Stimulated activated CD8-positive, alpha-beta memory T cell treated with anti-CD3 and anti-CD28 coated beads, Interleukin-12 subunit alpha, Interleukin-12 subunit beta, amount 100 ng/mL, for 1 hour (primary cell): ENCODE measurements around the gene PAEP.

Experiments
- DNase-seq: peaks from one replicate; pipeline ENCODE4 v3.0.0-alpha.2; 2020; ENCODE audit warnings: low read depth

PAEP gene

GRCh38 chr9:135579889-135580660 lies 18.5 kb downstream of the PAEP start:
- DNase-seq = no peak

- no peak for DNase-seq
Measured at GRCh38 chr9:135580664-135581380, 19.3 kb downstream of the PAEP start.

GRCh38 chr9:135581636-135582426 lies 20.3 kb downstream of the PAEP start:
- DNase-seq = no peak

GRCh38 chr9:135582541-135582940 lies 21.0 kb downstream of the PAEP start:
- DNase-seq = no peak

- no peak for DNase-seq
Measured at GRCh38 chr9:135582966-135583687, 21.6 kb downstream of the PAEP start.

GRCh38 chr9:135583688-135584011 lies 22.1 kb downstream of the PAEP start:
- no peak for DNase-seq

- DNase-seq = no peak
Measured at GRCh38 chr9:135584371-135584770, 22.8 kb downstream of the PAEP start.

- no peak for DNase-seq
Measured at GRCh38 chr9:135584934-135585333, 23.4 kb downstream of the PAEP start.

GRCh38 chr9:135586601-135587109 lies 25.1 kb downstream of the PAEP start:
- DNase-seq = no peak

- DNase-seq = no peak
Measured at GRCh38 chr9:135587658-135588057, 26.1 kb downstream of the PAEP start.

- no peak for DNase-seq
Measured at GRCh38 chr9:135588371-135588770, 26.8 kb downstream of the PAEP start.

GRCh38 chr9:135588886-135589595 lies 27.5 kb downstream of the PAEP start:
- no peak for DNase-seq

- DNase-seq = no peak
Measured at GRCh38 chr9:135589596-135590485, 28.3 kb downstream of the PAEP start.

- DNase-seq = no peak
Measured at GRCh38 chr9:135590486-135591079, 29.0 kb downstream of the PAEP start.

GRCh38 chr9:135591506-135592330 lies 30.2 kb downstream of the PAEP start:
- DNase-seq = no peak

- no peak for DNase-seq
Measured at GRCh38 chr9:135592331-135592590, 30.7 kb downstream of the PAEP start.

- no peak for DNase-seq
Measured at GRCh38 chr9:135592625-135593024, 31.1 kb downstream of the PAEP start.

- no peak for DNase-seq
Measured at GRCh38 chr9:135596211-135596610, 34.7 kb downstream of the PAEP start.

- DNase-seq = no peak
Measured at GRCh38 chr9:135600296-135600817, 38.8 kb downstream of the PAEP start.
